B cell (primary cell): ENCODE results near the gene SHC2. TPM values are rescaled to one million over a fixed set of nuclear protein-coding genes. Genes with fewer than 3 reads are reported as not detected.

Experiments used
- ATAC-seq: fragments of 200-7000 bp; cut with Tn5 transposase; one replicate; pipeline ENCODE4 v1.10.0; 2021; ENCODE audit warnings: low read depth, mild to moderate bottlenecking, moderate number of reproducible peaks, moderate library complexity
- CTCF ChIA-PET: fragments of 350-600 bp; sonication (Branson Sonifier 250); formaldehyde crosslinking; loops from one replicate; lab custom pipeline; 2021; ENCODE audit warnings: antibody characterized with exemption, inconsistent platforms; lab: Charles Lee
- POLR2A ChIA-PET: fragments of 350-600 bp; sonication (Branson Sonifier 250); formaldehyde crosslinking; loops from one replicate; lab custom pipeline; 2021; ENCODE audit warnings: antibody characterized with exemption; lab: Charles Lee
- DNase-seq: peaks from one replicate; pipeline ENCODE4 v3.0.0; 2013
- H2AFZ ChIP-seq: 2 replicates; pipeline ENCODE4 v1.6.1; 2012; ENCODE audit warnings: mild to moderate bottlenecking, low read depth, low read length; ENCODE audit not compliant: insufficient read depth, poor library complexity, severe bottlenecking
- H3K27ac ChIP-seq, 2 donors: 1 replicate in 1 of 2; 2 replicates in 1 of 2; pipeline ENCODE4 v1.5.1; 2012 to 2013; ENCODE audit warnings: low read length in 2 of 2, mild to moderate bottlenecking in 2 of 2, moderate library complexity in 1 of 2
- H3K27me3 ChIP-seq, 4 experiments: fragments of 200-600 bp in 1 of 4; sonication (generic) in 1 of 4; replicated peaks in 1 of 4; 1 replicate in 2 of 4; 2 replicates in 2 of 4; pipeline versions ENCODE4 v1.6.1 to v1.7.0; 2013 to 2016; ENCODE audit warnings: low read length in 3 of 4, mild to moderate bottlenecking in 2 of 4, mixed read lengths in 1 of 4, moderate library complexity in 1 of 4; ENCODE audit not compliant: insufficient read depth in 4 of 4, control insufficient read depth in 3 of 4; ENCODE audit errors: control extremely low read depth in 1 of 4
- H3K36me3 ChIP-seq, 2 experiments: replicated peaks in 1 of 2; 1 replicate in 1 of 2; 2 replicates in 1 of 2; pipeline versions ENCODE4 v1.6.1 to v1.7.1; 2013; ENCODE audit warnings: low read length in 1 of 2; ENCODE audit not compliant: insufficient read depth in 2 of 2, control insufficient read depth in 1 of 2; ENCODE audit errors: control extremely low read depth in 1 of 2, extremely low read depth in 1 of 2
- H3K4me1 ChIP-seq, 2 donors: fragments of 200-600 bp in 1 of 2; sonication (generic) in 1 of 2; 1 replicate in 1 of 2; 2 replicates in 1 of 2; pipeline versions ENCODE4 v1.5.1 to v1.6.1; 2013 to 2017; ENCODE audit warnings: low read length in 2 of 2; ENCODE audit not compliant: control insufficient read depth in 2 of 2, insufficient read depth in 2 of 2
- H3K4me2 ChIP-seq: replicated peaks from 2 replicates; pipeline ENCODE3; 2012; ENCODE audit warnings: mild to moderate bottlenecking, low read depth, low read length; ENCODE audit not compliant: poor library complexity, severe bottlenecking
- H3K4me3 ChIP-seq, 5 experiments: fragments of 200-600 bp in 1 of 5; sonication (generic) in 1 of 5; 1 replicate in 3 of 5; 2 replicates in 2 of 5; pipeline versions ENCODE4 v1.5.1 to v1.7.0; 2011 to 2016; ENCODE audit warnings: low read length in 4 of 5, mild to moderate bottlenecking in 4 of 5, low read depth in 2 of 5, control low read depth in 1 of 5, moderate library complexity in 1 of 5; ENCODE audit not compliant: insufficient read depth in 1 of 5; ENCODE audit errors: control extremely low read depth in 1 of 5, extremely low read depth in 1 of 5
- H3K79me2 ChIP-seq: fragments of 200-600 bp; sonication (generic); one replicate; pipeline ENCODE4 v1.6.0; 2016; ENCODE audit warnings: low read length; ENCODE audit not compliant: control insufficient read depth, insufficient read depth
- H3K9ac ChIP-seq: fragments of 200-600 bp; sonication (generic); 2 replicates; pipeline ENCODE4 v1.6.1; 2017; ENCODE audit warnings: mild to moderate bottlenecking, low read length, moderate library complexity
- H3K9me3 ChIP-seq, 3 donors: one replicate each; pipeline versions ENCODE4 v1.6.1 to v1.7.1; 2013; ENCODE audit warnings: low read length in 2 of 3; ENCODE audit not compliant: control insufficient read depth in 2 of 3, insufficient read depth in 1 of 3; ENCODE audit errors: control extremely low read depth in 1 of 3
- H4K20me1 ChIP-seq: 2 replicates; pipeline ENCODE4 v1.6.0; 2012; ENCODE audit warnings: mild to moderate bottlenecking, low read length; ENCODE audit not compliant: insufficient read depth, control insufficient read depth, poor library complexity, severe bottlenecking
- H3K27ac Mint-ChIP-seq: one replicate; pipeline ENCODE4 v1.8.0; 2021; ENCODE audit warnings: mixed read lengths
- H3K27me3 Mint-ChIP-seq: one replicate; pipeline ENCODE4 v1.8.0; 2021; ENCODE audit warnings: mixed read lengths
- H3K4me1 Mint-ChIP-seq: one replicate; pipeline ENCODE4 v1.8.0; 2021; ENCODE audit warnings: mixed read lengths
- H3K4me3 Mint-ChIP-seq: one replicate; pipeline ENCODE4 v1.8.0; 2021; ENCODE audit warnings: mixed read lengths
- H3K9me3 Mint-ChIP-seq: one replicate; pipeline ENCODE4 v1.8.0; 2022; ENCODE audit warnings: mixed read lengths; ENCODE audit not compliant: insufficient read depth
- CTCF ChIP-seq: fragments of 200-600 bp; IDR thresholded peaks from one replicate; pipeline ENCODE4 v1.8.0; 2022; ENCODE audit warnings: antibody characterized with exemption, mild to moderate bottlenecking
- EZH2 ChIP-seq: IDR thresholded peaks from 2 replicates; pipeline ENCODE4 v1.6.1; 2012; ENCODE audit warnings: borderline replicate concordance, low read depth, mild to moderate bottlenecking, moderate library complexity, low read length; ENCODE audit not compliant: insufficient read depth, poor library complexity, severe bottlenecking
- WGBS: methylation state at CpG from one replicate; pipeline ENCODE4 v1.1.5; 2013; ENCODE audit warnings: missing lambda C conversion rate; ENCODE audit not compliant: insufficient coverage; 5-methylcytosine and 5-hydroxymethylcytosine counted together
- intact Hi-C: fragments of 100-400 bp; cut with micrococcal nuclease; formaldehyde crosslinking; loops from one replicate; pipeline ENCODE4 v1.10.0; 2022
- polyA plus RNA-seq: library from polyadenylated mRNA; depleted of rRNA; stranded (reverse); fragments of >200 nt; gene quantifications from 2 replicates; pipeline ENCODE4 v1.2.3, GENCODE V29; 2012
- total RNA-seq, 2 donors: library from RNA; stranded (reverse); fragments of 120-200 nt in 1 of 2; gene quantifications; 1 replicate in 1 of 2; 2 replicates in 1 of 2; pipeline versions ENCODE4 v1.2.3 to v1.2.4, GENCODE V29; 2013 to 2022

SHC2 gene
- total and polyA plus RNA-seq, 2 donors (not counting 1 experiment from before 2014, with no cell fraction given): 0.19 TPM; not detected in 1

- no peak overlapping the region for H3K27ac Mint-ChIP-seq
- H3K4me3 ChIP-seq: no peak overlapping the region
- no peaks in the 10 kb centered on the region for H4K20me1 ChIP-seq
- H3K4me1 Mint-ChIP-seq: peaks cover 3% of the 10 kb centered on the region
- H3K9ac ChIP-seq: no peak overlapping the region
- 85% methylated on average over 37 of the region's 38 CpGs for WGBS
- H3K4me2 ChIP-seq: no peak overlapping the region
- no peaks in the 10 kb centered on the region for H3K36me3 ChIP-seq
- ChIA-PET CTCF (no interaction called here), POLR2A (no interaction called here)
- no peaks in the 10 kb centered on the region for H3K79me2 ChIP-seq
- H3K9me3 ChIP-seq: peaks cover 0 to 12% (median 5%) of the 10 kb centered on the region in 3 donors
- H3K4me3 Mint-ChIP-seq: no peak overlapping the region
- no peak overlapping the region for H3K27ac ChIP-seq
- H3K27me3 Mint-ChIP-seq: peaks cover 3% of the 10 kb centered on the region
- intact Hi-C loops: no loop called here
- no peak overlapping the region for H2AFZ ChIP-seq
- peaks cover 0 to 5% (median 0%) of the 10 kb centered on the region in 4 experiments for H3K27me3 ChIP-seq
- DNase-seq: no peak
- H3K9me3 Mint-ChIP-seq: peaks cover 4% of the 10 kb centered on the region
- TF ChIP-seq CTCF: no peak
- TF ChIP-seq EZH2: no peak
- no peak for ATAC-seq
- H3K4me1 ChIP-seq: peaks cover 0 to 3% of the 10 kb centered on the region in 2 donors
Observed at GRCh38 chr19:377801-378581, 82.8 kb downstream of the SHC2 start.

GRCh38 chr19:376111-376470, 84.7 kb downstream of the SHC2 start:
- Histone ChIP-seq H3K27me3 (peaks cover 0 to 9% (median 0%) of the 10 kb centered on the region in 4 experiments), H3K4me3 (no peak overlapping the region), H3K36me3 (no peaks in the 10 kb centered on the region), H3K9me3 (peaks cover 0 to 6% (median 0%) of the 10 kb centered on the region in 3 donors), H2AFZ (no peak overlapping the region), H3K4me1 (no peaks in the 10 kb centered on the region), H3K4me2 (no peak overlapping the region), H3K27ac (no peak overlapping the region), H4K20me1 (no peaks in the 10 kb centered on the region), H3K9ac (no peak overlapping the region), H3K79me2 (no peaks in the 10 kb centered on the region)
- no peaks in the 10 kb centered on the region for H3K4me1 Mint-ChIP-seq
- H3K4me3 Mint-ChIP-seq: no peak overlapping the region
- CTCF ChIA-PET: no interaction called here
- H3K27me3 Mint-ChIP-seq: peaks cover 8% of the 10 kb centered on the region
- H3K9me3 Mint-ChIP-seq: no peaks in the 10 kb centered on the region
- WGBS: 94% methylated on average over 8 of the region's 8 CpGs
- intact Hi-C loops: no loop called here
- no peak for DNase-seq
- no peak for ATAC-seq
- H3K27ac Mint-ChIP-seq: no peak overlapping the region
- TF ChIP-seq CTCF (no peak), EZH2 (no peak)
- POLR2A ChIA-PET: no interaction called here
